Measurements from ENCODE around the gene ATP2A2.
"Not testable (repeated sequence)": the region's sequence is repeated elsewhere in the genome, so short reads cannot be mapped to it uniquely, and the experiment has no call there.

Gene ATP2A2

DNA sequence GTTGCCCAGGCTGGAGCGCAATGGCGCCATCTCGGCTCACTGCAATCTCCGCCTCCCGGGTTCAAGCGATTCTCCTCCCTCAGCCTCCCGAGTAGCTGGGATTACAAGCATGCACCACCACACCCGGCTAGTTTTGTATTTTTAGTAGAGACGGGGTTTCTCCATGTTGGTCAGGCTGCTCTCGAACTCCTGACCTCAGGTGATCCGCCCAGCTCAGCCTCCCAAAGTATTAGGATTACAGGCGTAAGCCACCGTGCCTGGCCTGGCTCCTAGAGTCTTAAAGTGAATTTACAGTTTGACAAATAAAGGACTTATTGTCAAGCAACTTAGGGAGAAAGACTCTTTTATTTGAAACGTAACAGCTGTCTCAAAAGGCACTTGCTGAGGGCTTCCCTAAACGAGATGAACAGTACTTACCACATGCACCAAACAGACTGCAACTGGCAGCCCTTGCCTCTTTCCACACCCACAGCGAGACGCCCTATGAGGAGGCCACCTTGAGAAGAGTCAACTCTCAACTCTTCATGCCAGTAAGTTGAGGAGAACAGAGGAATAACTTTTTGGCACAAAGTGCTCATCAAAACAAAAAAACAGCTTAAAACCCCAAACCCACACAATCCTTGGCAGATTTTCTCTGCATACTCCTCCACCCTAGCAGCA lies 97.2 kb downstream of the ATP2A2 start:
- H3K27me3 ChIP-seq (ENCODE audit: insufficient read depth, low read length), result not testable (repeated sequence)

DNA sequence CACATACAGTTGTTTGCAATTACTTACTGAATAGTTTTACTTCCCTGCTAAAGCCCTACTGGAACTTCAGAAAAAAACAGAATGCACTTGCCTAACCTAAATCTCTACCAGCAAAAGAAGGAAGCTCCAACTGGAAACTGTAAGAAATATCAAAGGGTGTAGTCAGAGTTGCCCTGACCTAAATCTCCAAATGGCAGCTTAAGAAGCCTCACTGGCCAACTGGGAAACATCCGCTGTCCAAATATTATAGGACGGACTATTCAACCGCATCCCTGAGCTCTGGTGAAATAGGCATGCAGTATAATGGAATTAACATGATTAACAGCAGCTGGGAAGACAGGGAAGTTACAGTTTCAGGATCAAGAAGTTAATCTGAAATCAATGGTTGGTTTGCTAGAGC lies 98.2 kb downstream of the ATP2A2 start:
- Histone ChIP-seq H3K36me3 (ENCODE audit: insufficient read depth, low read length) (peaks cover 71% of the 10 kb centered on the region), H3K4me3 (ENCODE audit: low read length) (no peak overlapping the region), H3K27me3 (ENCODE audit: insufficient read depth, low read length) (no peaks in the 10 kb centered on the region), H2AFZ (ENCODE audit: low read depth, low read length) (no peak overlapping the region), H3K9me3 (ENCODE audit: low read length) (no peaks in the 10 kb centered on the region), H3K4me1 (ENCODE audit: insufficient read depth, low read length) (no peaks in the 10 kb centered on the region)

More for the DNA sequence above, 97.2 kb downstream of the ATP2A2 start:
- not testable (repeated sequence) for H2AFZ ChIP-seq (ENCODE audit: low read depth, low read length); H3K4me3 ChIP-seq (ENCODE audit: low read length); H3K9me3 ChIP-seq (ENCODE audit: low read length); H3K4me1 ChIP-seq (ENCODE audit: insufficient read depth, low read length)
- peaks cover 77% of the 10 kb centered on the region for H3K36me3 ChIP-seq (ENCODE audit: insufficient read depth, low read length)

DNA sequence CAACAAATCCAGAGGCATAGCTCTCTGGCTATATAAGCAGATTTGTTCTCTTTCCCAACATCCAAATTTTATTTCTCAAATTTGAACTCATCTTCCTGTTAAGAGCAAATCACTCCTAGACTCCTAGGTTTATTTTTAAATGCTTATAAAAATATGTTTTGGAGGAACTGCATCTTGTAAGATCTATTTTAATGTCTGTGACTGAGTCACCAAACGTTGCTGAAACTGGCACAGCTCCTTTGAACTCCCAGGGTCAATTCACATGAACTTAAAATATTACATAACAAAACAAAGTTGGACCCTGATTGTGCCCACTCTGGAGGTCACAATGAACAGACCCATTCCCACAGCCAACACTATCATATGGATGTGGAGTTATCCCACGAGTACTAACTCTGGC lies 98.6 kb downstream of the ATP2A2 start:
- no peak overlapping the region for H3K4me3 ChIP-seq (ENCODE audit: low read length)
- no peaks in the 10 kb centered on the region for H3K9me3 ChIP-seq (ENCODE audit: low read length)
- H2AFZ ChIP-seq (ENCODE audit: low read depth, low read length), result no peak overlapping the region
- no peaks in the 10 kb centered on the region for H3K27me3 ChIP-seq (ENCODE audit: insufficient read depth, low read length)
- no peaks in the 10 kb centered on the region for H3K4me1 ChIP-seq (ENCODE audit: insufficient read depth, low read length)
- peaks cover 70% of the 10 kb centered on the region for H3K36me3 ChIP-seq (ENCODE audit: insufficient read depth, low read length)

DNA sequence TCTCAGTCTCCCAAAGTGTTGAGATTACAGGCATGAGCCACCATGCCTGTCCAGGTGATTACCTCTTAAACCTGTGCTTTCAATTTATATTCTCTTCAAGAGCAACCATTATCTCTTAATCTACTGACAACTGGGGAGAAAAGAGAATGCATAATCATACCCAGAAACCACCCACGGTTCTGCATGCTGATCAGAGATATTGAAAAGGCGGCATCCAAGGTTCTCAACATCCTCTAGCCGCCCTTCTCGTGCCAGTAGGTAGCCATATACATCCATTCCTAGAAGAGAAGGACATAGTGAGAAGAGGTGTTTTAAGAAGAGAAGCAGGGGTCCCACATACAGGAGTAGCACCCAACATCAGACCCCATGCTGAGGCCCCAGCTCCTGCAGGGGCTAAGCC lies 101.6 kb downstream of the ATP2A2 start:
- Histone ChIP-seq H3K36me3 (ENCODE audit: insufficient read depth, low read length) (peaks cover 70% of the 10 kb centered on the region), H2AFZ (ENCODE audit: low read depth, low read length) (no peak overlapping the region), H3K4me1 (ENCODE audit: insufficient read depth, low read length) (no peaks in the 10 kb centered on the region), H3K27me3 (ENCODE audit: insufficient read depth, low read length) (no peaks in the 10 kb centered on the region), H3K9me3 (ENCODE audit: low read length) (no peaks in the 10 kb centered on the region), H3K4me3 (ENCODE audit: low read length) (no peak overlapping the region)

Measured in neuron (in vitro differentiated cells).